Right forelimb (tissue), 1 donor: ENCODE data around the gene RAB33B.

Experiments used
- DNase-seq: peaks from one replicate; pipeline ENCODE4 v3.0.0-alpha.2; 2018

The RAB33B gene

DNA sequence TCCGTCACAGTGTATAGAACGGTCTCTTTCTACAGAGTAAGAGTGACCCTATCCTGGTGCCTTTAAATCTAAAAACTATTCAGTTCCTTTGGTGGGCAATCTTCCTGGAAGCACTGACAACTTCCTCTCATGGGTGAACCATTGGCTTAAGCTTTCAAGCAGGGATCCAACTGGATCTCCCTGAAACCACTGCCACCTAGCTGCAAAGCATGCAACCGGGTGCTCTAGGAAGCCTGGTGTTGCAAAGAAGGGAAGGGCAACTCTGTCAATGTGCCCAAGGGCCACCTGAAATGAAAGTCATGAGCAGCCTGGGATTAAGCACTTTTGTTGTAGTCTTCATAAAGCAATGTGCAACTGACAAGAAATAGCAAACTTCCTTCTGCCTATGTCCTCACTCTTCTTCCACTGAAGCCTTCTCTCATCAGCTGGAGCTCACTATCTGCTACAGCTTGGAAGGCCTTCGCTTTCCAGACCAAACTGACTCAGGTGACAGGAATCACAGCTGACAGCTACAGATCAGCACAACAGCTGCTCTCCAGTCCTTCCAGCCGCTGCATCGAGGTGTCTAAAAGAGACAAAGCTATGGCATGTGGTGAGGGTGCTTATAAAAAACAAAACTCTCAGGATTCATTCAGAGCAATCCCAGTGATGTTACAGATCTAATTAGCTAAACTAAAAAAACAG, 55.9 kb downstream of the RAB33B start:
- no peak for DNase-seq

DNA sequence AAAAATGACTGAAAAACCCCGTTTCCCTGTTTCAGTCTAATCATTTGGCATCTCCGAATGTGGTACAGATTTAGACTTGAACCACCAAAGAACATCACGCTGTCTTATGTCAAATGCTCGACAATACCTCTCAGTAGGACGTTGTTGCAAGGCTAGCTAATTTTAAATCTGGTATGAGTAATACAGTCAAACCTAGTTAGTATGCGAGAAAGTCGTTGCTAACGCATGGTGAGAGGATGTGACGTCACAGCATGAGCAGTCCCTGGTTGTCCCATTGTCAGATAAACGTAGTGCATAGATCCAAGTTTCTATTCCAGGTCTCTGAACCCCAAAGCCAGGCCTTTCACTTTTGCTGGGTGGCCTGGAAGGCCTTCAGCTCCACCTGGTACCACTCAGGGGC, 57.4 kb downstream of the RAB33B start:
- DNase-seq = no peak

DNA sequence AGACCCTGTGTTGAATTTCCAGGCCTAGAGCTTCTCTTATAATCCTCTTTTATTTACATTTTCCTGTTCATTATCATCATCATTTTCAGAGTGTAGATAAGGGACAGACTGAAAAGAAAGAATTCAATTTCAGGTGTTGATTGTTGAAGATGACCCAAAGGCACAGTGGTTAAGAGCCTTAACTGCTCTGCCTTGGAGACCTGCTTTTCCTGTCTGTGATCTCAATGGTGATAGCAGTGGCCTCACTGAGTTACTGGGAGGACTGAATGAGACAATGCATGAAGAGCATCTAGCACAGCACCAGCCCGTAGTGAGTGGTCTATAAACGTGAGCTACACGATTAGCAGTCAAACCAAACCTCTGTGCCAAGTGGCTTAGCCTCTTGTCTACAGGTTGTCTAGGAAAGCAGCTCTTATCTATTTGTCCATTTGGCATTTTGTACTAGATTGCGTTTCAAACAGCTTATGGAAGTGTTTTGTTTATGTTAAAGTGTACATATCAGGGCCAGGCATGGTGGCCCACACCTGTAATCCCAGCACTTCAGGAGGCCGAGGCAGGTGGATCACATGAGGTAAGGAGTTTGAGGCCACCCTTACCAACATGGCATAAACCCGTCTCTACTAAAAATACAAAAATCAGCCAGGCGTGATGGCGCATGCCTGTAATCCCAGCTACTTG, 60.6 kb downstream of the RAB33B start:
- DNase-seq = no peak

DNA sequence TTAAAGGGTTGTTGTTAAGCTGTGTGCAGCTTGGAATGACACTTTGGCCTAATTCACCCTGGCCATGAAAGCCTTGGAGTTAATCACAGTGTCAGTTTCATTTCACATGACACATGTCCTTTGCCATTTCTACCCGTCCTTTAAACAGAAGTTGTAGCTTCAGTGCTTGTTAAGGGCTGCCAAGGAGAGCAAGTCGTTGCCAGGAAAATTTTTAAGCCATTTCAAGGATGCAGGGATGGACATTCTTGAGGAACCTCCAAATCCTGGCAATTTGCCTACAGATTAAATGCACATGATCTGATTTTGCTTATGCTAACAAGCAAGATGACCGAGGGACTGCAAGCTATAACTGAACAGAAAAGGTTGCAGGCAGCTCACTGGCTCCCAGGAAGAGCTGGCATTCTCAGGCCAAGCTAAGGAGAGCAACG, 61.6 kb downstream of the RAB33B start:
- no peak for DNase-seq

DNA sequence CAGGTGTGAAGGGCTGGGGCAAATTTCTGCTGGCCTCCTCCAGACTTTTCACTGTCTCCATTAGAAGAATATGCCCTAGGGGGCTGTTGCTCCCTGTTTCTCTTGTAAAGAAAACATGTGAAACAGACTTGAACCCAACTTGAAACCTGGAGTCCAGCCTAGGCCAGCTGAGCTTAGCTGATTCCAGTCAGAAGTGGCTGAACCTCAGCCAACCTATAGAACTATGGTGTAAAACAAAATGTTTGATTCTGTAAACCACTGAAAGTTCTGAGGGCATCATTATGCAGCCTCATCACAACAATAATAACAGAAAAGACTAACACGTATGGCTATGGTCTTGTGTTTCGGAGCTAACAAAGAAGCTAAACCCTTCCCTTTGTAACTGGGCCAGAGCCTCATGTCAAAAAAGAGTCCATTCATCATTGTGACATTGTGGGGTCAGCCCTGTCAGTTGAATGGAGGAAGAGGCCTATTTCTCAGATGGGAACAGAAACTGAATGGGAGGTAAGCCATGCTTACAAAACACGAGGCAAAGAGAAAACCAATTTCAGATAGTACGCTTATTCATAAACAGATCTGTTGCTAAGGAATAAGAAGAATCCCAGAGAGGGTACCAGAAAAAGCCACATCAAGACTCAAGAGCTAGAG, 68.0 kb downstream of the RAB33B start:
- DNase-seq = no peak

DNA sequence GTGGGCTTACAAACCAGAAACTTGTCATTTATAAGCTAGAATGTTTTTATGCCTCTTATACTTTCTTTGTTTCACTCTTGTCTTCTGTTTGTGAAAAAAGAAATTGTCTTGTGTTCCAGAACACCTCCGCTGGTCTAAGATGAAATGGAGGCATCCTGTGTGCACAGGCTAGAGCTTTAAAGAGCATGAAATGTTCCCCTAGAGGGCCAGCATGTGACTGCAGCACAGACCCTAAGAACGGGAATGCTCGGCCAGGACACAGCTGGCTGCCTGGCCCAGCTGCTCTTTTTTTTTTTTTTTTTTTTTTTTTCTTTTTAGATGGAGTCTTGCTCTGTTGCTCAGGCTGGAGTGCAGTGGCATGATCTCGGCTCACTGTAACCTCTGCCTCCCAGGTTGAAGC, 68.5 kb downstream of the RAB33B start:
- DNase-seq = no peak

DNA sequence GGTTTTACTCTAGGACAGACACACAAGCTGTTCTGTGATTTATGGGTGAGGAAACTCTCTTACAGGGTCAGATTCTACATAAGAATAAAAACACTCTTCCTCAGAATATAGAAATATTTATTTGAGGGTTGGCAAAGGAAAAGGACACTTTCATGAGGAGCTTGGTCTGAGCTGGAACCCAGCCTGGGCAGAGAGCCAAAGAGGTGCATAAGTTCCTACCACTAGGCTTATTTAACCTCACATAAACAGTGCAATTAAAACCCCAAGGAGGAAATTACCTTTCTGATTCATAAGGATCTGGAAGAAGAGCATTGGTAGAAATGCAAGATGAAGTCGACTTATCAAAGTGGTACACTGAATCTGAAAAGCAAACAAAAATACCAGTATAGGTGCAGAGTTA, 69.2 kb downstream of the RAB33B start:
- DNase-seq = no peak

DNA sequence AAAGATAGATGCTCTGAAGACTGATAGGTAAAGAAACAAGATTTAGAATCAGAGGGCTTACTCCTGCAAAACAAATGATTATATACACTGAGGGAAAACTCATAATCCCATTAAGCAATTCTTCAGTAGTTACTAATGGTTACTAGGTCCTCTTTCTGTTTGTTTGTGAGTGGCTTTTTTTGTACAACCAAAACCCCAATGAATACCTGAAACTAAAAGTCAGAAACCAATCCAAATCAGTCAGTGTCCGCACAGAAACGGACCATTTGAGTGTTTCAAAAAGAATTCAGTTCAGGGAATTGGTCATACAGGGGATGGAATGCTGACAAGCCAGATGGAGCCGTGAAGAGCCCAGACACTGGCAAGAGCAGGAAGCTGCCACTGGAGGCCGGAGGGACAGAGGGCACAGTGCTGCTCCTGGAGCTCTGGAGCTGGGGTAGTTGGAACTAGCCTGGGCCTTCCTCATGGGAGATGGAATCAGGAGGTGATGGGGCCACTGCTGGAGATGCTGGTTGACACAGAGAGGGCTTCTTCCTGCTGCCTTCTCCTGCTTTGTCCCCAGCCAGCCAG, 70.2 kb downstream of the RAB33B start:
- no peak for DNase-seq

DNA sequence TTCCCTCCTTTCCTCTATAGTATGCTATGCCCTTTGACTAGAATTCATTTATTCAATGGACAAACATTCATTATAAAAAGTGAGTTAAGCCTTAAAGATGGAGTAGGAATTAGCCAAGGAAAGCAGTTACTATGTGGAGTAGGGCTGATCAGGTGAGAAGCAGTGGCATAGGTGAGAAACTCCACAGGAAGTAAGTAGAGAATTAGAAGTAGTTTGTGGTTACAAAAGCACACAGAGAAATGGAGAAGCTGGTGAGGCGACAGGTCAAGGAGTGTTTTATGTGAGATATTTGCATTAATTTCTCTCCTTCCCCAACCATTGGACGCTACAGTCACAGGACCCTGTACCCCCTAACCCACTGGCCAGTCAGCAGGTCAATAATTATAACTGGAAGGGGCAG, 71.5 kb downstream of the RAB33B start:
- DNase-seq = no peak
